ENCODE data around the gene ADAMTS18. TPM values are rescaled to one million over a fixed set of nuclear protein-coding genes. Genes with fewer than 3 reads are reported as not detected.

The ADAMTS18 gene
- polyA plus RNA-seq, 1 of the 3 experiments (the other 2 are of a cell fraction): under 0.01 TPM

- no peak for TF ChIP-seq RXRA (IDR thresholded peaks at IDR 0.05; ENCODE audit: borderline replicate concordance, low read depth)
- no peak for TF ChIP-seq YY1 (IDR thresholded peaks at IDR 0.05; ENCODE audit: low read depth)
These were observed 103.8 kb downstream of the ADAMTS18 start (continued) for GRCh38 chr16:77331043-77331442.

DNA sequence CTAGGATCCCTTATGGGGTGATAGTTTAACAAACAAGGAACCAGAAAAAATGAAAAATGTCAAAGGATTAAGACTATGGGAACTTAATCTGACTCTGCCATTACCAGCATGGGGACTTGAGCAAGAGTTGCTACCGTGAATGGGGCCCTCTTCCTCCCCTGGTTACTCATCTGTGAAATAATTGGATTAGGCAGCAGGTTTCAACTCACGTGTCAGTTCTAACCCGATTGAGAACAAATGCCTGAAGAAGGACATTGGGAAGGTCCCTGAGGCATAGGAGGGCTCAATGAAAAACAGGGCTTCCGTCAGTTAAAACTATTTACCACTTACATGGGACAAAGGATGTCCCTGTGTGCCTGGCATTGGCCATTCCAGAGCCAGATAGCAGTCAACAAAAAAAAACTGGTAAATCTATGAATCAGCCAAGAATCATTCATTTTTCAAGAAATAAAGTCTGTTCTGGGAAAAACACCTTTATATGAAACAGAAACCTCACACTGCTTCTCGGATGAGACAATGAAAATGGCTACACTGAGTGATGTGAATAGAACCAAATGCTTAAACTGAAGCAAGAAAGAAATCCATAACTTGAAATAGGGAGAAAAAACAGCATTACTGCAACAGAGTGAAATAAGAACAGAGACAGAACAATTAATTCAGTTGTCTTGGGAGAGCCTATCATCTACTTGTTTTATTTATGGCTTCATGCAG lies 104.3 kb downstream of the ADAMTS18 start:
- TF ChIP-seq MXI1 (IDR thresholded peaks at IDR 0.05; ENCODE audit: low read depth, low read length) (no peak), RXRA (IDR thresholded peaks at IDR 0.05; ENCODE audit: borderline replicate concordance, low read depth) (no peak), TCF12 (IDR thresholded peaks at IDR 0.05) (no peak), RCOR1 (IDR thresholded peaks at IDR 0.05; ENCODE audit: low read length) (no peak), REST (IDR thresholded peaks at IDR 0.05; ENCODE audit: low read depth, low read length) (no peak), JUND (IDR thresholded peaks at IDR 0.05) (no peak), MEF2A (IDR thresholded peaks at IDR 0.05; ENCODE audit: borderline replicate concordance, low read depth) (no peak), EP300 (IDR thresholded peaks at IDR 0.05; ENCODE audit: borderline replicate concordance in 1 of 2, low read depth in 1 of 2, low read length in 1 of 2) (no peak), CHD2 (IDR thresholded peaks at IDR 0.05; ENCODE audit: low read length, partially characterized antibody) (no peak), FOXM1 (IDR thresholded peaks at IDR 0.05; ENCODE audit: low read depth) (no peak), TEAD4 (IDR thresholded peaks at IDR 0.05; ENCODE audit: borderline replicate concordance, insufficient read depth) (no peak), POLR2AphosphoS5 (IDR thresholded peaks at IDR 0.05; ENCODE audit: low read depth, low read length) (no peak), CTCF (IDR thresholded peaks at IDR 0.05) (no peak), GABPA (IDR thresholded peaks at IDR 0.05; ENCODE audit: low read depth) (no peak)
- TF ChIP-seq, protein P1, sequence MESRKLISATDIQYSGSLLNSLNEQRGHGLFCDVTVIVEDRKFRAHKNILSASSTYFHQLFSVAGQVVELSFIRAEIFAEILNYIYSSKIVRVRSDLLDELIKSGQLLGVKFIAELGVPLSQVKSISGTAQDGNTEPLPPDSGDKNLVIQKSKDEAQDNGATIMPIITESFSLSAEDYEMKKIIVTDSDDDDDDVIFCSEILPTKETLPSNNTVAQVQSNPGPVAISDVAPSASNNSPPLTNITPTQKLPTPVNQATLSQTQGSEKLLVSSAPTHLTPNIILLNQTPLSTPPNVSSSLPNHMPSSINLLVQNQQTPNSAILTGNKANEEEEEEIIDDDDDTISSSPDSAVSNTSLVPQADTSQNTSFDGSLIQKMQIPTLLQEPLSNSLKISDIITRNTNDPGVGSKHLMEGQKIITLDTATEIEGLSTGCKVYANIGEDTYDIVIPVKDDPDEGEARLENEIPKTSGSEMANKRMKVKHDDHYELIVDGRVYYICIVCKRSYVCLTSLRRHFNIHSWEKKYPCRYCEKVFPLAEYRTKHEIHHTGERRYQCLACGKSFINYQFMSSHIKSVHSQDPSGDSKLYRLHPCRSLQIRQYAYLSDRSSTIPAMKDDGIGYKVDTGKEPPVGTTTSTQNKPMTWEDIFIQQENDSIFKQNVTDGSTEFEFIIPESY (IDR thresholded peaks at IDR 0.05; ENCODE audit: borderline replicate concordance, low read depth): no peak
- 56% methylated on average over 4 of the region's 5 CpGs for WGBS (ENCODE audit: low lambda C conversion rate)
- H3K4me2 ChIP-seq: no peak overlapping the region
- H3K9me2 ChIP-seq: no peaks in the 10 kb centered on the region
- no peak for DNase-seq
- no peaks in the 10 kb centered on the region for H3K79me2 ChIP-seq (ENCODE audit: insufficient read depth)
- POLR2A ChIA-PET: no interaction called here
- H3K9ac ChIP-seq: no peak overlapping the region
- CTCF ChIA-PET: no interaction called here
- H2AFZ ChIP-seq (ENCODE audit: low read depth): no peak overlapping the region
- H3K4me3 ChIP-seq (ENCODE audit: low read depth in 2 of 2, low read length in 1 of 2): no peak overlapping the region
- H4K20me1 ChIP-seq (ENCODE audit: insufficient read depth): no peaks in the 10 kb centered on the region
- H3K27ac ChIP-seq (ENCODE audit: low read depth in 2 of 2, low read length in 1 of 2): no peak overlapping the region
- no peaks in the 10 kb centered on the region for H3K4me1 ChIP-seq (ENCODE audit: control insufficient read depth in 1 of 2, insufficient read depth in 2 of 2, low read depth in 1 of 2, low read length in 1 of 2)
- no peaks in the 10 kb centered on the region for H3K27me3 ChIP-seq (ENCODE audit: insufficient read depth)
- no peaks in the 10 kb centered on the region for H3K36me3 ChIP-seq (replicated peaks in 1 of 2; ENCODE audit: control insufficient read depth in 1 of 2, insufficient read depth in 2 of 2, low read length in 1 of 2)
- H3F3A ChIP-seq (replicated peaks; ENCODE audit: insufficient read depth): no peaks in the 10 kb centered on the region
- no peaks in the 10 kb centered on the region for H3K9me3 ChIP-seq
